Inflammatory macrophage (primary cell): ENCODE results near the gene BNIP5.
"Not testable (repeated sequence)": the region's sequence is repeated elsewhere in the genome, so short reads cannot be mapped to it uniquely, and the experiment has no call there.

Experiments
- DNase-seq, 2 donors: peaks; one replicate each; pipeline ENCODE4 v3.0.0-alpha.2; 2020 to 2022

BNIP5 gene

GRCh38 chr6:36340618-36341454, 4.1 kb upstream of the BNIP5 start:
- peak; percentile 69 to 77 for DNase-seq

DNA sequence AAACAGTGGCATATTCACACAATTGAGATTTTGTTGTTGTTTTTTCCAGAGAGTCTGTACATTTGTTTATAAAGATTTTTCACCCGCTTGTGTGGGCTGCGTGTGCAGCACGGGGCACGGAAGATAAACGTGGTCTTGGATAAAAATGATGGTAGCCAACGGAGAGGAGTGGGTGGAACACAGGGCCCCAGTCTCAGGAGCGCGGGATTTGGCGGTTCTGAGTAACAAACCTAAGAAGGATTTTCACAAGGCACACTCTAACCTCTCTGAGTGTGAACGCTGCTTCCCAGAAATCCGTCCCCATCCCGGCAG, 3.6 kb upstream of the BNIP5 start:
- no peak for DNase-seq

GRCh38 chr6:36339146-36339545, 2.5 kb upstream of the BNIP5 start:
- DNase-seq = no peak

GRCh38 chr6:36338223-36338622, 1.5 kb upstream of the BNIP5 start:
- DNase-seq = not testable (repeated sequence)

DNA sequence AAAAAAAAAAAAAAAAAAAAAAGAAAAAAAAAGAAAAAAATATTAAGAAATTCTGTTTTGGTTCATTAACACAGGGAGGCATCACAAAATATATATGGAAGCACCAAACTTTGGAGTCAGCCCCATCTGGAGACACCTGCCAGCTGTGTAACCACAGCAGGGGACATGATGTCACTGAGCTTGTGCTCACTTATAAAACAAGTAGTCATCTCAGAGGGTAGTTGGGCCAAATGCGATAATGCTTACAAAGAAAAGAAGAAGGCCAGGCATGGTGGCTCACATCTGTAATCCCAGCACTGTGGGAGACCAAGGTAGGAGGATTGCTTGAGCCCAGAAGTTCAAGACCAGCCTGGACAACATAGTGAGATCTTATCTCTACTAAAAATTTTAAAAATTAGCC, 1.1 kb upstream of the BNIP5 start:
- DNase-seq = no peak

DNA sequence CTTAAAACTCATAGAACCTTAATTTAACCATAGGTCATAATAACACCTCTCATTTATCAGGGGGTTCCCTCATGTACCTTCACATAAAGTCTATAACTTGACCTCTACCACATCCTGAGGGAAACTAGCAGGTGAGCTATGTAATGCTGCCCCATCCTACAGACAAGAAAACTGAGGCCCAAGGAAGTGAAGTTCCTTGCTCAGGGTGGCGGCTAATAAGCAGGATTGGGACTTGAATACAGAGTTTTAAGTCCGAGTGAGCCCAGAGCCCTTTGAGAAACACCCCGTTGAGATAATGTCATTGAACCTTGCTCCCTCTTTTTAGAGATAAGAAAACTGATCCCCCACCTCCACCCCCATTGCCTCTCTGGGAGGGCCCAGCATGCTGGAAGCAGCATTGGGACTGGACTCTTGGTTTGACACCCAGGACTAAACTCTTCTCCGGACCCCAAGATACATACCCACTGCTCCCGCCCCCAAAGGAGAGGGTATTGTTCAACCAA, 429 bp downstream of the BNIP5 start:
- DNase-seq = no peak

DNA sequence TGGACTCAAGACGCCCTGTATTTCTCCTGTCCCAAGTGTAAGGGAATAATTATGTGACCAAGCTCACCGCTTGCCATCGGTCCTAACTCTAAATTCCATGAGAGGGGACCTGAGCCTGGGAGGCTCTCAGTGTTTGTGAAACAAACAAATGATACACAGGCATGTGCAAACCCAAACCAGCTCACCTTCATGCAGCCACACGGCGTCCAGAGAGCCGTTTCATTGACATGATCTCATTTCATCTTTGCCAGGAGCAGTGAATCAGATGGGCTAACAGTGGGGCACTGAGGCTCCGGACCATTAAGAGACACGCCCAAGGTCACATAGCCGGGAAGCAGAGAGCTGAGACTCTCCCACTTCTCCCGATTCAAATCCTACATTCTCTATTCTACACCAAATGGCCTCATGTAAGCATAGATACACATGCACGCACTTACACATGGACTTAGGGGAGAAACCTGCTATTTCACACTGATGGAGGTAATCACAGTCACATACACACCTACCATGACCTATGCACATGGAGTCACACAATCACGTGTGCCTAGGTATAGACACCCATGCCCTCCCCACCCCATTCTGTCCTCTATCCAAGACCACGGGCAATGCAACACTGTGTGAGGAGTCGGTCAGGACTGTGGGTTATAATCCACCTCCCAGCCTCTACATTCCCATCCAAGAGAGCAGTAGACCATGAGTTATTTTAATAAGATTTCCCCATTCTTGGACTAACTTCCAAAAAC, 1.1 kb downstream of the BNIP5 start:
- no peak for DNase-seq

GRCh38 chr6:36334832-36335459, 1.7 kb downstream of the BNIP5 start:
- DNase-seq = no peak

DNA sequence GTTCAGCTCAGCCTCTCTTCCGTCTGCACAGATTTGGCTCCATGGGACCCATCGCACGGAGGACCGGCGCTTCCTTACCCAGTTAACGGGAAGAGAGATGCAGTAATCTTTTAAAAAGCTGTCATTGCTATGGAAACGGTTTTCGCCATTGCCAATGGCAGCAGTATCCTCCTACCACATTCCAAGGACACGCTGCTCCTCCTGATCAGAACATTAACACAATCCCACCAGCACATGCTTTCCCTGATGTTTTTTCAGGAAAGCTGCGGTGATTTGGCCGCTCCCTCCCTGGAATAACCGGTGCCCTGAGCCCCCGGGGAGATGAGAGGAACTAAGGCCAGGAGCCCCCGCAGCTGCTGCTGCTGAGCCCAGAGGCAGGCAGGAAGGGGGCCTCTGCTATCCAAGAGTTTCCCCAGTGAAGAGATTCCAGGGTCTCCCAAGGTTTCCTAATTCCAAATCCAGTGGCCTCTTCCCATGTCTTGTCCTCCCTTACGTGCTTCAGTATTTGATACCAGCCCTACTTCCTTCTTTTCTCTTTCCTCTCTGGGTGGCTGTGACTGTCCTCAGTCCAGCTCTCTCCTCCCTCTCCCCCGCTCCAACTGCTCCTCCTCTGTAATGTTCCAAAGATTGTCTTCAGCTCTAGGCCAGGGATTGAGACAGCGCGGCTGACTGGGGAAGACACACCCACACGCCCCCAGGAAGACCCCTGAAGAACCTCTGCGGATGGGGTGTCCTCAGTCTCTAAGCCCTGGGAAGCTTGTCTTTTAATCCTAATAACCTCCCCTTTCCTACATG, 2.6 kb downstream of the BNIP5 start:
- DNase-seq = no peak

DNA sequence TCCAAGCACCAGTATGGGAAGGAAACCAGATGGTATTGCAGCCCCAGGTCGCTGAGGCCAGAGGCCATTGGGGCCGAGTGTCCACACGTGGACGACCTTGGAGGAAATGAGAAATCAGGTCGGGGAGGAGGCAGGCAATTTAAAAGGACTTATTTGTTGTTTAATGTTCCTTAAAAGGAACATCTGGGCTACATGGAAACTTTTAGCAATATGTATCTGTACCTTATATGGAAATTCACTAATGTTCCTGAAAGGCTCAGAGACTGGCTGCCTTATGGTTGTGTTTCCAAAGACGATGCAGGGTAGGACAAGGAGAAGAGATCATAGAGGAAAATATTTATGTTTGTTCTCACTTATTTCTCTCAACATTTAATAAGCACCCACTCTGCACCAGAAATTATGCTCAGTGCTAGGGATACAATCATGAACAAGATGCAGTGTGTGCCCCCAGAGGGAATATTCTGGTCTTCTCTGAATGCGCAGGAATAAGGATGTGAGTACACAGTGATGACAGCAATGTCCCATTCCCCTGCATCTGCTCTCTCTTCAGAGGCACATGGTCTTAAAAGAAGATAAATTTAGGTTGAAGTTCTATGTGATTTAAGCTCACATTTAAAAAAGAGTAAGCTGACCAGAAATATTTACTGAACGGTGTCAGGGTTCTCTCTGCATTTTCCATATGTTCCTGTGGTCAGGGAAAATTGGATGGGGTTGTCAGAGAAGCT, 3.4 kb downstream of the BNIP5 start:
- no peak for DNase-seq

DNA sequence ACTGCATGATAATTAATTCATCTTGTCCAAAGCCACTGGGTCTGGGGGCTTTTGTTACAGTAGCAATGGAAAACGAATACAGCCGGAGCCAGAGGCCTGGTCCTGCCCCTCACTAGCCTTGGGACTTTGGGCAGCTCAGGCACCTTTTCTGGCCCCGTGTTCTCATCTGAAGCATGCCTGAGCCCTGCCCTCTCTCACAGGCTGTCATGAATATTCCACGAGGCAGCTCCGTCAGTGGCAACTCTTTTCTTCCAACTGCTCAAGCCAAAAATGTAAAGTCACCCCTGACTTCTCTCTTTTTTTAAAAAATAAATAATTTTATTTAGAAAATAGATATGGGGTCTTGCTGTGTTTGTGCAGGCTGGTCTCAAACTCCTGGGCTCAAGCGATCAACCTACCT, 5.3 kb downstream of the BNIP5 start:
- no peak for DNase-seq

GRCh38 chr6:36330366-36330765, 6.3 kb downstream of the BNIP5 start:
- no peak for DNase-seq

- no peak for DNase-seq
These were observed 6.8 kb downstream of the BNIP5 start for GRCh38 chr6:36329798-36330291.

- no peak for DNase-seq
These were observed 8.1 kb downstream of the BNIP5 start for GRCh38 chr6:36328600-36328999.

- no peak for DNase-seq
These were observed 8.8 kb downstream of the BNIP5 start for GRCh38 chr6:36327919-36328236.

- peak; percentile 43 to 59 for DNase-seq
These were observed 9.3 kb downstream of the BNIP5 start for GRCh38 chr6:36327226-36327918.

GRCh38 chr6:36326356-36326995, 10.2 kb downstream of the BNIP5 start:
- DNase-seq = no peak

DNA sequence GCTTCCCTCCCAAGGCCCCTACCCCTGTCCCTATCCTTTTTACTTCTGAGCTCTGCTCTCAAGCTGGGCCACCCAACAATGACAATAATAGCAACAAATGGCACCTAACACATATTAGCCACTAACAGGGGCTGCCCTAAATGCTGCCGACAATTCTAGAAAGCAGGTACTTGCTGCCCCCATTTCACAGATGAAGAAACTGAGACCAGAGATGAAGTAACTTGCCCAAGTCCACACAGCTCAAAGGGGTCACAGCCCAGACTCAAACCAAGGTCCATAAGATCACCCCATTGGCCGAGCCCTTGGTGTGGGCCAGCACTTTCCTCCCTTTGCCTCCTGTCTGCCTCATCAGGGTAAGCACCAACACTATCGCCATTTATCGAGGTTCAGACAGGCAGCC, 12.0 kb downstream of the BNIP5 start:
- no peak for DNase-seq

- no peak for DNase-seq
These were observed 12.5 kb downstream of the BNIP5 start for GRCh38 chr6:36324191-36324590.

- DNase-seq = peak; percentile 27 to 31
These were observed 13.6 kb downstream of the BNIP5 start for GRCh38 chr6:36323062-36323461.

DNA sequence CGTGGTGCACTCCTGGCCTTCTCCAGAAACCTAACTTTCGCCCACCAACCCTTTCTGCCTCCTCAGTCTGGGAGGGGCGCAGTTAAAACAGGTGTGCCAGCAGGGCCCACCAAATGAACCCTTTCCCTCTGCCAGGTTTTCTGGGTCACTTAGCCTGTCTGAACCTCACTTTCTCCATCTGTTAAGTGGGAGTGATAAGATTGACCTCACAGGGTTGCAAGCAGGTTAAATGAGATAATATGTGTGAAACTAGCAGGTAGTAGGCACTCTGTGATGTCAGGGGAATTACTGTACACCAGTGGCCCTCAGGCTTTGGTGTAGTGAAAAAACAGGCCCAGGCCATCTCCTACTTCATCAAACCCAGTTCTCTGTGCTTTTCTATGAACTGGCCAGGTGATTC, 14.1 kb downstream of the BNIP5 start:
- DNase-seq = no peak
